DMS79 (cell line): ENCODE results near the gene TMEM217.
A peak's percentile ranks its signal among the peaks of the same experiment; 100 is the strongest.

Experiments used
- DNase-seq: peaks from one replicate; lab custom pipeline; 2025; lab: John Stamatoyannopoulos, UW

TMEM217 gene

DNA sequence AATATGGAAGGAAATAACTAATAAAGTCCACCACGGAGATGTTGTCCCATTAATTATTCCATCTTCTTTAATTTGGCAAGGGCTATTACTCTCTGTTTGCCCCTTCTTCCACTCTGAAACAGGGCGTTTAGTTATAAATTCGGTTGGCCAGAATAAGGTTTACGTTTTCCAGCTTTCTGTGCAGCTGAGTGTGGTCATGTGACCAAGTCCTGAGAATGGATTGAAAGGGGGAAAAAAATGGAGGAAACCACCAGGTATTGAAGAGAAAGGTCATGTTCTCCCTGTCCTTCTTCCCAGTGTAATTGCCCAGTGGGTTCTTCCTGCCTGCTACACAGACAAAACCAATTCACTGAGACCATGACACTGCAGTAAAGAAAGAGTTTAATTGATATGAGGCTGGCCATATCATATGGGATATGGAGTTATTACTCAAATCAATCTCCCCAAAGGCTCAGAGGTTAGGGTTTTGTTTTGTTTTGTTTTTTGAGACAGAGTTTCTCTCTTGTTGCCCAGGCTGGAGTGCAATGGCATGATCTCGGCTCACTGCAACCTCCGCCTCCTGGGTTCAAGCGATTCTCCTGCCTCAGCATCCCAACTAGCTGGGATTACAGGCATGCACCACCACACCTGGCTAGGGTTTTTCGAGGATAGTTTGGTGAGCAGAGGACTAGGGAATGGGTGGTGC lies 14.7 kb downstream of the TMEM217 start:
- DNase-seq = no peak

DNA sequence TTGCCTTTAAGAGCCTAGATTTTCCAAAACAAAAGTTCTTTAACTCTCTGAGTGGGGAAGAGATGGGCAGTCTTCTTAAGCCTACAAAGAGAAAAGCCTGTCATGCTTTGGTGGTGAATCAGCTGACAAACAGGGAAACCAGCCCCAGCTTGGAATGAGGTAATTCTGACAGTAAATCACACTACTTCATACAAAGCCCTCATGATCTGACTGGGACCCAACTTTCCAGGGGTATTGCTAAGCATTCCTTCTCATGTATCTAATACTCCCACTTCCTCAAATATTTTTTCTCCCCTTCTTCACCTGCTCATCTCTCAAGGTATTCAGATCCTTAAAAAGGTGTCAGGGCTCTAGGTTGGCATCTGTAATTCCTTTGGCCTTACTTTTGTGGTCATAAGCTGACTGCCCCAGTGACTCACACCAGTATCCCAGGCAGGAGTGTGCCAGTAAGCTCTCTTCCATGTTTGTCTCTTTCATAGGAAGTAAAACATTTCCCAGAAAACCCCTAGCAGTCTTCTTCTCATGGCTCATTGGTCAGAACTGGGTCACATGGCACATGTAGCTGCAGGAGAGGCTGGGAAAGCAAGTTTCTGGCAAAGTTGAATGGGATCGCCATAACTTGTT lies 15.4 kb downstream of the TMEM217 start:
- DNase-seq = no peak

DNA sequence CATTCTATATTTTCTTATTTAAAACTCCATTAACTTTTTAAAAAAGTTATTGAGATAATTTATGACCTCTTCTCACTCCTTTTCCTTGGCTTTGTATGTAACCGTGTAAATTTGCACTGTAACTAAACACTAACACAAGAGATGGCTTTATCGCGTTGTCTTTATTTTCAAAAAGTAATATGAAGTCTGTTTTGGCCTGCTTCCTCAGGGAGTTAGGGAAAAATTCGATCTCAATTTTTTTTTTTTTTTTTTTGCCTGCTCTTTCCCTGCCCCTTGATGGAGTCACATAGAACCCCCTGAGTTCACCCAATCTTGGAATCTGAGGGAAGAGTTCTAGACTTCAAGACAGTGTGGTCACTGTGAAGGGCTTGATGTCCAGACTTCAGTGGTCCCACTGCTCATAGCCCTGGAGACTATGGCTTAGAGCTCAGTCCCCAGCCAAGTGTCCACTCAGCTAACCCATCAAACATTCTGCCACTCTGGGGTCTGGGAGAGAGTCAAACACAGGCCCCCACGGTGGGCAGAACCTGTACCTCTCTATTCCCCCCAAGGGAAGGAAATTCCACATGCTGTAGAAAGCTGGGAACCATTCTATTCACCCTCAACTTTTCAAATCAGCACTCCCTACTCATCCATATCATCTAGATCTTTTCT lies 16.0 kb downstream of the TMEM217 start:
- no peak for DNase-seq

DNA sequence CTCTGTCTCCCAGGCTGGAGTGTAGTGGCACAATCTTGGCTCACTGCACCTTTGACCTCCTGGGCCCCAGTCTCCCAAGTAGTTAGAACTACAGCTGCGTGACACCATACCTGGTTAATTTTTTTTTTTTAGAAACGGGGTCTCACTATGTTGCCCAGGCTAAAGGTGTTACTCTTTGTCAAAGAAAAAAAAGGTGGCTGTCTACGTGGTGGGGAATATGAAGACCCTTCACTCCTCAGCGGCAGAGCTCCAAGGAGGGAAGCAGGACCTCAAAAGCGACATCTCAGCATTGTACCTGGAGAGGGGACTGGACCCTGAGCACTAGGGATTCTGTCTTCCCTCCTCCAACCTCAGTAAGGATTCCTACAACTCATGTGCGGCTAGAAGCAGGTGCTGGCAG lies 16.8 kb downstream of the TMEM217 start:
- no peak for DNase-seq

DNA sequence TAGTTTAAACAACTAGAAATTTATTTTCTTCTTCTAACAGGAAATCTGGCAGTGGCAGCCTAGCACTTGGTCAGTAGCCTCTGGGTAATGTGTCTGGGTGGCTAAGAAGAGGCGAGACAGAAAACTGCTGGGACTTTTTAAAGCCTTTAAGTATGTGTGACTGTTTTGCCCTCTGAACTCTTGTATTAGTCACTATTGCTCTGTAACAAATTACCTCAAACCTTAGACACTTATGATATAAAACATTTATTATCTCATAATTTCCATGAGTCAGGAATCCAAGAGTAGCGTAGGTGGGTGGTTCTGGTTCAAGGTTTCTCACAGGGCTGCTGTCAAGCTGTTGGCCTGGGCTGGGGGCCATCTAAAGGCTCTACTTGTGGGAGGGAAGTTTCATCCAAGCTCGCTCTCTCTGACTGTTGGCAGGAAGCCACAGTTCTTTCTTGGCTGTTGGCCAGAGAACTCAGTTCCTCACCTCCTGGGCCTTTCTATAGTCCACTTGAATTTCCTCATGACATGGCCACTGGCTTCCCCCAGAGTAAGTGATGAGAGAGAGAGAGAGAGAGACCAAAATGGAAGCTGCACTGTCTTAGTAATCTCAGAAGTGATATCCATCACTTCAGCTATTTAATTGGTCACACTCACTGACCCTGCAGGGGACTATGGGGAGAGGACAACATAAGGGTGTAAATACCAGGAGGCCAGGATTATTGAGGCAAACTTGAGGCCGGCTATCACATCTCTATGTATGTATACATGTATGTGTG lies 17.8 kb downstream of the TMEM217 start:
- peak; percentile 90 for DNase-seq

DNA sequence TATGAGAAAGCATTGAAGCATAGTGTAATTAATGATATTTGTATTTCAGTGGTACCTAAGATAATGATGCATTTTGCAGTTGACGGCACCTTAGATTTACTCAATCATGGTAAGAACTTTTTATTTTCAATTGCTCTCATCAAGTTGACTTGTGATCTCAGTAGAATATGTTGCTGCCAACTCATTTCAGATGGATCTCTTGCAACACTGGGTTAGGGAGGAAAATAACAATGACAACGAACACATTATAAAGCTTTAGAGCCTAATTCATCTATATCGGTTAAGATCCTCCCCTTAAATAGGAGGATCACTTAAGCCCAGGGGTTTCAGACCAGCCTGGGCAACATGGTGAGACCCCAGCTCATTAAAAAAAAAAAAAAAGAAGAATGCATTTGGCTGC lies 18.4 kb downstream of the TMEM217 start:
- DNase-seq = no peak

DNA sequence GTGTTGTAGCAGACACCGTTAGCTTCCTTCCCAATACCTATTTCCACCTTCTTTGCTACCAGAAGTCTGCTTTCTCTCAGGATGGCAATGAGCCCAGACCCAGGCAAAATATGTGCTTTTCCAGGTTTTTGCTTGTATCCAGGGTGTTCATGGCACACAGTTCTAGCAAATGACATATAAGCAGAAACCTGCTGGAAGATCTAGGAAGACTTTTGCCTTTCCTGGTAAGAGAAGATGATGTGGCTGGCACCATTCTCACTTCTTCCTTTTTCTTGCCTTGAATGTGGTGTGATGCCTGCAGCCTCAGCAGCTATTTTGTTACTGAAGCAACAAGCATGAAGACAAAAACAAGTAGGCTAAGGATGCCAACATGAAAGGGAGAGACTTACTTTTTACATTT lies 19.6 kb downstream of the TMEM217 start:
- DNase-seq = no peak

DNA sequence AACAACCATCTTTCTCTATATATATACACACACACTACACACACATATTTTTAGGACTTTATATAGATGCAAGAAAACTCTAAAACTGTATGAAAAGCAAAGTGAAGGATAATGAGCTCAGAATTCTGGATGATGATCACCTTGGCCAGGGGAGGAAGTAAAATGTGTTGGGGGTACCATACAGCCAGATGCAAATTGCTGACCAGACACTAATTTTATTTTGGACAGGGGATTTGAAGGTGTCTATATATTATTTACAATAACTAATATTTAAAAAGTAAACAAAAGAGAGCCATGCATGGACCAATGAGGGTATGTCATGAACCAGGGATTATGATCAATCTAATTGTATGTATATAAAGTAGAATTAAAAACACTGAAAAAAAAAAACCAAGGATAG lies 20.2 kb downstream of the TMEM217 start:
- DNase-seq = no peak

DNA sequence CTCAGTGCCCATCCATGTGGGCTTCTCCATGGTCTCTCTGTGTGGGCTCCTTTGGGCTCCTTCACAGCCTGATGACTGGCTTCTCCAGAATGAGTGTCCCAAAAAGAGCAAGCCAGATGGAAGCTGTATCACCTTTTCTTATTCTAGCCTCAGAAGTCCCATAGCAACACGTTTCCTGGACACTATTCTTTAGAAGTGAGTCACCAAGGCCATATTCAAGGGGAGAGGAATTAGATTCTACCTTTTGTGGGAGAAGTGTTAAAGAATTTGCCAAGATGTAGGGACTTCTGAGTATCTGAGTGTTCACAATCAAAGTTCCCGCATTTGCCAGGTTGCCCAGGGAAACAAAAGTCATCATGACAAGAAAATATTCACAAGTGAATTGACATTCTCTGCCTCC lies 21.0 kb downstream of the TMEM217 start:
- DNase-seq = no peak

DNA sequence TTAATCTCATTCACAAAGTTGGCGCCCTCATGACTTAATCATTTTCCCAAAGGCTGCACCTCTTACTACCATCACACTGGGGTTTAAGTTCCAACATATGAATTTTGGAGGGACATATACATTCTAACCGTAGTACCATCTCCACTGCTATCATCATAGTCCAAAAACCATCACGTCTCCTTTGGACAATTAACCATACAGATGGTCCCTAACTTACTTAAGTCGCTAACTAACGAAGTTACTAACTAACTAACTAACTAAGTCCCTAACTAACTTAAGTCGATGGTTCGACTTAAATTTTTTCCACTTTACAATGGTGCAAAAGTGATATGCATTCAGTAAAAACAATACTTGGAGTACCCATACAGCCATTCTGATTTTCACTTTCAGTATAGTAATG lies 24.4 kb downstream of the TMEM217 start:
- DNase-seq = no peak

DNA sequence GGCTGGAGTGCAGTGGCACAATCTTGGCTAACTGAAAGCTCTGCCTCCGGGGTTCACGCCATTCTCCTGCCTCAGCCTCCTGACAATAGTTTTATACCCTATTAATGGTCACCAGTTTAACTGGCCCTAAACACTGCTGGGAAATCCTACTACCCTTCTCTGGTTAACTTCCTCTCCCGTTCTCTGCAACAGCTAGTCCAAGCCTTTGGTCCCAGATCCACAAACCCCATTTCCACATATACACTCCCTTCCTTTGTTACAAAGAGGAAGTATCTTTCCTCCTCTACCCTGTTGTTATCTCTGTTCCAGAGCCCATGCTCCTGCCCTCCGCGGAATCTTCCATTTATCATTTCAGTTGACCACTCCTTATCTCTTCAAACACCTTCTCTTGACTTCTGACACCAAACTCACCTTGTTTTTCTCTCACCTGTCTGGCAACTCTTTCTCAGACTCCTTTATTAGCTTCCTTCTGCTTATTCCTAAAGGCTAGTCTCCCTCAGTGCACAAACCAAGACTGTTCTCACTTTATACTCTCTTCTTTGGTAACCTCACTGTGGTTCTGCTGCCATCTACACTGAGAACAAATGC lies 25.4 kb downstream of the TMEM217 start:
- DNase-seq = no peak

DNA sequence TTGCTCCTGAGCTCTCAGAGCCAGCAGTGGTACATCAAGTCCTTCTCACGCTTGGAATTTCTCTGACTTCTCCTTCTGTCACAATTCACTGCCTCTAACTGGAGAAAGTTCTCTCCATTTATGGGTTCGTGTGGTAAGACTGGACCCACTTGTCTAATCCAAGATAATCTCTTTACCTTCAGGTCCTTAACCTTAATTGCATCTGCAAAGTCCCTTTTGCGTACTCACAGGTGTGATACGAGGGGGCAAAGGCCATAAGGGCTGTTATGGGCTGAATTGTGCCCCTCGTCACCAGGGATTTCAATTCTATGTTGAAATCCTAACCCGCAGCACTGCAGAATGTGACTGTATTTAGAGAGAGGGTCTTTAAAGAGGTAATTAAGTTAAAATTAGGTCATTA lies 27.8 kb downstream of the TMEM217 start:
- DNase-seq = no peak

DNA sequence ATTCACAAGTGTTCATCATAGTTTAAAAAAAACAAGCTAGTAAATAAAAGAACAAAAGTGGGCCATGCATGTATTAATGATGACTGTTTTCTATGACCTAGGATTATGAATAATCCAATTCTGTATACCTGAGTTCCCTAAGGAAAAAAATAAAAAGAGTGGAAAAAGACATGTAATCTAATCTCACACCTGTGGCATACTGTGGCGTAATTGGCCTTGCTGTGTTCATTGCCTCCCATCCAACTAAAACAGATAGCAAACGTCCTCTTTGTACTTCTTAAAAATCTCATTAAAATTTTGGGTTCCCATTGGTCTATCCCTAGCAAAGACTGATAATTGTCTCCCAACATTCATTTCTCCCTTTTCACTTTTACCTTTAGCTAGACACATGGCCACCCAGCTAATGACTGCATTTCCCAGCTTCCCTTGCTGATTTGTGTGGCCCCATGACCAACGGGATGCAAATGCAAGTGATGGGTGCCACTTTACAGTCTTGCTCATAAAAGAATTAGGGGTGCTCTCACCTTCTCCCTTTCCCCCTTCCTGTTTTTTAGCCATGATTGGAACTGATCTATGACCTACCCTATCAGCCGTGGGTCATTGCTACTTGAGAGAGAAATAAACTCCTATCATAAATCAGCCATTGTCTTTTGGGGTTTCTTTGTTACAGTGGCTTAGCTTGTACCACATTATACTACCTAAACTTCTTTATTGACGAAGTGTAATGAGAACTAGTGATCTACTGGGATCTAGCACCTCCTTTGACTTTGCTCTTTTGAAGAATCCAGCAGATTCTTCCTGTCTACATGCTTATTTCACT lies 32.4 kb downstream of the TMEM217 start:
- DNase-seq = no peak

DNA sequence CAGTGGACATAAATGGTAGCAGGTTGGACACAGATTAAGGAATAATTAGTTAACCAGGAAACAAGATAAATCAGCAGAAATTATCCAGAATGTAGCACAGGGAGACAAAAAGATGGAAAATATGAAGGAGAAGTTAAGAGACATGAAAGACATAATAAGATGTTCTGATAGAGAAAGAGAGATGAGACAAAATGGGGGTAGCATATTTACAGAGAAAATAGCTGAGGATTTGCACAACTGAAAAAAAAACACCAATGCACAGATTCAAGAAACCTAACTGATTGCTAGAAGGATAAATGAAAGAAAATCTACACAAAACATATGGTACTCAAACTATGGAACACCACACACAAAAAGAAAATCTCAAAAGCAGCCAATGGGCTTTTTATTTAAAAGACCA lies 35.0 kb downstream of the TMEM217 start:
- no peak for DNase-seq

DNA sequence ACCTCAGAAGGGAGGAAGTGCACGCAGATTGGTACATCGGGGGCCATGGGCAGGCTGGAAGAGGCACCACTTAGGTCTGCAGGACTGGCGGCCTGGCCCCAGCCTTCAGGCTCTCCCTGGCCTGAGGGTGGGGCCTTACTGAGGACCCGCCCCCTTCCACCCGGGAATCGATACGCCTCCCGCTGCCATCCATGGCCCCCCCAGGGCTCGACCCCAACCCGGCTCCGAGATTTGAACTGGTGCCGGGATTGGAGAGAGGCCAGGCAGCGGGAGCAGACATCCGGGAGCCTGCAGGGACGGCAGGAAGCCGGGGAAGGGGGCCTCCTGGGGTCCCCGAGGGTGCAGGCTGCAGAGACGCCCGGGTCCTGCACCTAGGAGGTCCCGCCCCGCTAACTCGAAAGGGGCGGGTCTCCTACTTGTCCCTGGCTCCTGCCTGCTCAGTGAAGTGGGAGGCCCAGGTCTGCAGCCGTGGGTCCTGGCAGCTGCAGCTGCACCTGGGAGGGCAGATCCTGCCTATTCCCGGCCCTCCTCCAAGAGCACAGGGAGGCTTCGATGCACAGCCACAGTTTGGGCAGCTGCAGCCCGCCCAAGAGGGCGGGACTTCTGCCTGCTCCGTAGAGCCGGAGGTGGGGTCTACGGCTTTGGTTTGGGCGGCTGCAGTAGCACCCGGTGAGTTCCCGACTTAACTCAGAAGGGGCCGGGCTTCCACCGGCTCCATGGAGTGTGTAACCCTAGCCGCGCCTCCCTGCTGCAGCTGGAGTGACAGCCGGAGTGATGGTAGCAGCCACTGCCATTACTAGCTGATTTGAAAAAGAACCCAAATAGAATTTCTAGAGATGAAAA lies 35.6 kb downstream of the TMEM217 start:
- DNase-seq = peak; percentile 96

DNA sequence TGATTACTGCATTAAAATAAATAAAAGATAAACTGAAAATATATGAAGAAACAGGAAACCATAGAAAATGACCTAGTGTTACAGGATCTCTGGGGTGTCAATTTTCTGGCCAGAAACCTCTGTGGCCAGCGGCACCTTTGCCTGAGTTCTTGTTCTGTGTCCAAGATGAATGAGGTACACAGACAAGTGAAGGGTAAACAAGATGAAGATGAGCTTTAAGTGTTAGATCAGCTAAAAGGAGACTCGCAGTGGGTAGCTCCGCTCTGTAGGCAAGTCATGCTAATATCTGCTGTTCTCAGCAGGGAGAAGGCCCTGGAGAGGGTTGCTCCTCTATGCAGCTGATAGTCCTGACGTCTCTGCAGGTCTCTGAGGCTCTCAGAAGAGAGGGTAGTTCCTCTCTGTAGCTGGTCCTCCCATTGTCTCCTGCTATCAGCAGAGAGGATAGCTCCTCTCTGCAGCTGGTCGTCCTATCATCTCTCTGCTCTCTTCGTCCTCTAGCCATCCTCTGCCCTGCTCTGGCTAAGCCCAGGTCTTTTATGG lies 36.3 kb downstream of the TMEM217 start:
- DNase-seq = no peak

DNA sequence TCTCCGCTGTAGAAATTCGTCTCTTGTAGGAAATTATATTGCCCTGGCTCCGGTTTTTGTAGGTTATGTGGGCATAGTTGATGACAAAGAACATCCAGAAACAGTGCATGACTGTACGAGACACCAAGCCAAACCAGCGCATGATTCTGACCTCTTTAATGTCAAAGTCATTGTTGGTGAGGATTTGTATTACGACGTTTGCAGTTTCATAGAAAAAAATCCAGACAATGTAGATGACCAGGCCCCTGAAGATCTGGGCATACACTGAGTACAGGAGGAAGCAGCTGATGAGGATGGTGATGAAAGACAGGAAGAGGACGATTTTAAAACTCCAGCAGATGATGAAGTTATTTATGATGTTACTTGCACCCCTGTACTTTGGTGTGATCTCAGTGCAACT lies 39.4 kb downstream of the TMEM217 start:
- DNase-seq = no peak

DNA sequence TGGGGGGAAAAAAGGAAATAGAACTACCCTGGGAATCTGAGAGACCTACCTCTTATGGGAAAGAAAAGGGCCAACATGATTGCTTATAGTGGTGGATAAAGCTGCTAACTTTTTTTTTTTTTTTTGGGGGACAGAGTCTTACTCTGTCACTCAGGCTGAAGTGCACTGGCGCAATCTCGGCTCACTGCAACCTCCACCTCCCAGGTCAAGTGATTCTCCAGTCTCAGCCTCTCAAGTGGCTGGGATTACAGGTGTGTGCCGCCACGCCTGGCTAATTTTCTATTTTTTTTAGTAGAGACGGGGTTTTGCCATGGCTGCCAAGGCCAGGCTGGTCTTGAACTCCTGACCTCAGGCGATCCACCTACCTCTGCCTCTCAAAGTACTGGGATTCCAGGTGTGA lies 39.9 kb downstream of the TMEM217 start:
- no peak for DNase-seq

DNA sequence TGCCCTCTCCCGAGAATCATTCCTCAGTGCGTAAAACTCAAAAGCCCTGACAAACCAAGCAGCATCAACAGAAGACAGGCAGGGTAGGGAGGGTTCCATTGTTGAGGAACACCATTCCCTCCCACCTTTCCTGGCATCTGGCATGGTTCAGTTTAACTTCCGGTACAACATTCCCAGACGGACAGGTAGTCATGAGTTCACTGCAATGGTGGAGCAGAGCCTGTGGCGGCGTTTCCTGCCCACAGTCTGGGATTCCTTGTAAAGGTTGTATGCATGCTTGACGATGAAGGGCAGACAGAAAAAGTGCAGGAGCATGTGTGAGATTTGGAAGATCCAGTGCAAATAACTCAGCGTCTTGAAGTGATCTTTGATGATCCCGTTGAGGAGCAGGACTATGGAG lies 45.7 kb downstream of the TMEM217 start:
- no peak for DNase-seq

DNA sequence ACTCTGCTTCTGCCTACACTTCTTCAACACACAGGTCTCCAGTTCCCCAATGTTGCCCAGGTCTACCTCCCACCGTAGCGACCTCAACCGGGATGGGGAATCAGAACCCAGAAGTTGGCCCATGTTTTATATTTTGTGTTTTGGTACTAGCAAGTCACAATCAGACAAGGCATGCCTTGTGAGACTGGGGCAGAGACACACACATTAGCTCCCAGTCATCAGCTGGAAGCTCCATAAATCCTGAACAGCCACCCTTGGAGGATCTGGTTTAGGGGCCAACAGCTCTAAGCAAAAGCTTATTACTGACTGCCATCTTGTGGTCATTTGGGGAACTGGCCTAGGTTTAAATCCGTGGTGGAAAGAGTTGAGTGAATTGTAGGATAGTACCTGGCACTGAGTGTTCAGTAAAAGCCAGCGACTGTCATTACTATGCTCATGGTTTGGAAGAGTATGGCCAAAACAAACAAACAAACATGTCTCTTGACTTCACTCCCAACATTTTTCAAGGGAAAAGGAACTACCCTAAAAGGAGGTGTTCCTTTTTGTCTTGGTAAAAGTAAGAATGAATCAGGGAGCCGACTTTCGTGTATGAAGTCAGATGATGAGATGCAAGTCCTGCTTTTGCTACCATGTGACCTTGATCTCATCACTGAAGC lies 47.5 kb downstream of the TMEM217 start:
- peak; percentile 52 for DNase-seq
